Stomach (tissue), 9 donors: ENCODE data around the gene PXMP2. TPM values are rescaled to one million over a fixed set of nuclear protein-coding genes. Genes with fewer than 3 reads are reported as not detected.

Experiments used
- DNase-seq, 2 donors: peaks; one replicate each; pipeline versions ENCODE4 v3.0.0 to v3.0.0-alpha.2; 2013 to 2019
- H3K27ac ChIP-seq, 5 donors: fragments of 200-600 bp in 4 of 5; sonication (generic) in 4 of 5; one replicate each; pipeline ENCODE4 v1.5.1; 2013 to 2019; ENCODE audit warnings: mild to moderate bottlenecking in 1 of 5, moderate library complexity in 1 of 5
- H3K27me3 ChIP-seq, 3 donors: fragments of 200-600 bp; sonication (generic); one replicate each; pipeline ENCODE4 v1.5.1; 2017 to 2019; ENCODE audit warnings: mixed run types in 1 of 3
- H3K36me3 ChIP-seq, 4 donors: fragments of 200-600 bp; sonication (generic); 1 replicate in 3 of 4; 2 replicates in 1 of 4; pipeline ENCODE4 v1.5.1; 2016 to 2019
- H3K4me1 ChIP-seq, 4 donors: fragments of 200-600 bp; sonication (generic); one replicate each; pipeline ENCODE4 v1.5.1; 2016 to 2019
- H3K4me3 ChIP-seq, 4 donors: fragments of 200-600 bp; sonication (generic) in 3 of 4; one replicate each; pipeline ENCODE4 v1.5.1; 2016 to 2019; ENCODE audit warnings: mild to moderate bottlenecking in 1 of 4
- H3K9me3 ChIP-seq, 4 donors: fragments of 200-600 bp; sonication (generic); one replicate each; pipeline ENCODE4 v1.5.1; 2016 to 2019
- EP300 ChIP-seq: sonication (generic); formaldehyde crosslinking; IDR thresholded peaks from one replicate; pipeline ENCODE4 v1.6.1; 2017; ENCODE audit warnings: antibody characterized with exemption
- POLR2A ChIP-seq, 4 donors: fragments of 450-650 bp; IDR thresholded peaks; one replicate each; pipeline ENCODE4 v1.6.1; 2016; ENCODE audit warnings: antibody characterized with exemption in 4 of 4, control low read depth in 2 of 4, mild to moderate bottlenecking in 1 of 4, moderate library complexity in 1 of 4
- POLR2AphosphoS5 ChIP-seq, 3 donors: sonication (generic); formaldehyde crosslinking; IDR thresholded peaks; one replicate each; pipeline ENCODE4 v1.6.1; 2016; ENCODE audit warnings: antibody characterized with exemption in 3 of 3
- WGBS, 5 donors: extraction: QIAGEN DNeasy Blood & Tissue Kit in 3 of 5; methylation state at CpG; one replicate each; pipeline versions ENCODE4 v1.1.5 to v1.1.7; 2013 to 2018; 5-methylcytosine and 5-hydroxymethylcytosine counted together
- intact Hi-C: fragments of 100-400 bp; cut with DNase I; formaldehyde crosslinking; loops from one replicate; pipeline ENCODE4 v1.15.1; 2023; ENCODE audit warnings: low total_unique reads
- polyA plus RNA-seq, 3 donors: library from polyadenylated mRNA; stranded (reverse); fragments of 200-250 nt; gene quantifications; one replicate each; pipeline ENCODE4 v1.2.3, GENCODE V29; 2013
- total RNA-seq, 5 donors: library from RNA; depleted of rRNA; stranded (reverse); fragments of >200 nt; gene quantifications; one replicate each; pipeline versions ENCODE4 v1.1.0 to v1.2.3, GENCODE V29; 2014 to 2016
- TF ChIP-seq, protein P1 (sequence below), 7 experiments: fragments of 450-650 bp in 4 of 7; fragments of 200-600 bp in 3 of 7; sonication (generic) in 3 of 7; IDR thresholded peaks; one replicate each; pipeline ENCODE4 v1.5.1; 2016 to 2019; ENCODE audit warnings: antibody characterized with exemption in 7 of 7, control low read depth in 2 of 7, mild to moderate bottlenecking in 1 of 7
- donor health status: healthy with polysubstance abuse.
- donor health status: Bipolar disorder and iron deficiency.
- donor health status: healthy.

The PXMP2 gene
- total and polyA plus RNA-seq, 8 donors: 29.9 to 274 (median 90.1) TPM

DNA sequence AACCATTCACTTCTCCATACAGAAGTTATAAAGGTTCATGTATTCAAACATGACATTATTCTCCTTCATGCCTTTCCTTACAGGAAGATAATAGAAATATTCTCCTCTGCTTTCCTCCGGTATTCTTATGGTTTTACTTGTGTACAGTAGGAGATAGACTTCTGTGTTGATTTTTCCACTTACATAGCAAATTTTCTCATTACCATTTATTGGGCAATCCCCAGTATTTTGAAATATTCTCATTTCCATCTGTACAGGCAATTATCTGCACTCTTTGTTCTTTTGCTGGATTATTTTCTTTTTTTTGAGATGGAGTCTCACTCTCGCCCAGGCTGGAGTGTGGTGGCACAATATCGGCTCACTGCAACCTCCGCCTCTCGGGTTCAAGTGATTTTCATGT, 11.0 kb downstream of the PXMP2 start:
- H3K27ac ChIP-seq: no peak overlapping the region
- intact Hi-C loops: no loop called here
- H3K36me3 ChIP-seq: peaks cover 28 to 81% (median 70%) of the 10 kb centered on the region in 4 donors
- no peaks in the 10 kb centered on the region for H3K9me3 ChIP-seq
- DNase-seq: no peak
- H3K4me3 ChIP-seq: no peak overlapping the region
- TF ChIP-seq POLR2AphosphoS5 (IDR thresholded peaks at IDR 0.05) (no peak), EP300 (no peak), POLR2A (IDR thresholded peaks at IDR 0.05) (no peak)
- TF ChIP-seq, protein P1, sequence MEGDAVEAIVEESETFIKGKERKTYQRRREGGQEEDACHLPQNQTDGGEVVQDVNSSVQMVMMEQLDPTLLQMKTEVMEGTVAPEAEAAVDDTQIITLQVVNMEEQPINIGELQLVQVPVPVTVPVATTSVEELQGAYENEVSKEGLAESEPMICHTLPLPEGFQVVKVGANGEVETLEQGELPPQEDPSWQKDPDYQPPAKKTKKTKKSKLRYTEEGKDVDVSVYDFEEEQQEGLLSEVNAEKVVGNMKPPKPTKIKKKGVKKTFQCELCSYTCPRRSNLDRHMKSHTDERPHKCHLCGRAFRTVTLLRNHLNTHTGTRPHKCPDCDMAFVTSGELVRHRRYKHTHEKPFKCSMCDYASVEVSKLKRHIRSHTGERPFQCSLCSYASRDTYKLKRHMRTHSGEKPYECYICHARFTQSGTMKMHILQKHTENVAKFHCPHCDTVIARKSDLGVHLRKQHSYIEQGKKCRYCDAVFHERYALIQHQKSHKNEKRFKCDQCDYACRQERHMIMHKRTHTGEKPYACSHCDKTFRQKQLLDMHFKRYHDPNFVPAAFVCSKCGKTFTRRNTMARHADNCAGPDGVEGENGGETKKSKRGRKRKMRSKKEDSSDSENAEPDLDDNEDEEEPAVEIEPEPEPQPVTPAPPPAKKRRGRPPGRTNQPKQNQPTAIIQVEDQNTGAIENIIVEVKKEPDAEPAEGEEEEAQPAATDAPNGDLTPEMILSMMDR (IDR thresholded peaks at IDR 0.05): no peak
- no peaks in the 10 kb centered on the region for H3K27me3 ChIP-seq
- 76 to 94% (median 85%) methylated on average over 5 of the region's 5 CpGs for WGBS, 5 donors
- peaks cover 0 to 20% (median 10%) of the 10 kb centered on the region in 4 donors for H3K4me1 ChIP-seq

DNA sequence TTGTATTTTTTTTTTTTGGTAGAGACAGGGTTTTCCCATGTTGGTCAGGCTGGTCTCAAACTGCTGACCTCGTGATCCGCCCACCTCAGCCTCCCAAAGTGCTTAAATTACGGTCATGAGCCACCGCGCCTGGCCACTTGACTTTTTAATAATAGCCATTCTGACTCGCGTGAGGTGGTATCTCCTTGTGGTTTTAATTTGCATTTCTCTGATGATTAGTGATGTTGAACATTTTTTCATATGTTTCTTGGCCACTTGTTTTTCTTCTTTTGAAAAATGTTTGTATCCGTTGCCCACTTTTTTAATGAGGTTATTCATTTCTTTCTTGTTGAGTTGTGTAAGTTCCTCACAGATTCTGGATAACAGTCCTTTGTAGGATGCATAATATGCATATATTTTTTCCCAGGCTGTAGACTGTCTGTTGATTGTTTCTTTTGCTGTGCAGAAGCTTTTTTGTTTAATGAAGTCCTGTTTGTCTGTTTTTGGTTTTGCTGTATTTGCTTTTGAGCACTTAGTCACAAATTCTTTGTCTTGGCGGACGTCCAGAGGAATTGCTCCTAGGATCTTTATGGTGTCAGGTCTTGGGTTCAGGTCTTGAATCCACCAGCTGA, 12.9 kb downstream of the PXMP2 start:
- H3K9me3 ChIP-seq: no peaks in the 10 kb centered on the region
- H3K36me3 ChIP-seq: peaks cover 28 to 99% (median 88%) of the 10 kb centered on the region in 4 donors
- WGBS, 5 donors: 80 to 87% (median 84%) methylated on average over 10 of the region's 10 CpGs
- H3K27ac ChIP-seq: no peak overlapping the region
- H3K27me3 ChIP-seq: no peaks in the 10 kb centered on the region
- intact Hi-C loops: no loop called here
- DNase-seq: no peak
- no peak for TF ChIP-seq POLR2A (IDR thresholded peaks at IDR 0.05)
- no peak for TF ChIP-seq POLR2AphosphoS5 (IDR thresholded peaks at IDR 0.05)
- TF ChIP-seq, protein P1 (IDR thresholded peaks at IDR 0.05): no peak
- no peak for TF ChIP-seq EP300
- peaks cover 0 to 13% (median 5%) of the 10 kb centered on the region in 4 donors for H3K4me1 ChIP-seq
- H3K4me3 ChIP-seq: no peak overlapping the region

DNA sequence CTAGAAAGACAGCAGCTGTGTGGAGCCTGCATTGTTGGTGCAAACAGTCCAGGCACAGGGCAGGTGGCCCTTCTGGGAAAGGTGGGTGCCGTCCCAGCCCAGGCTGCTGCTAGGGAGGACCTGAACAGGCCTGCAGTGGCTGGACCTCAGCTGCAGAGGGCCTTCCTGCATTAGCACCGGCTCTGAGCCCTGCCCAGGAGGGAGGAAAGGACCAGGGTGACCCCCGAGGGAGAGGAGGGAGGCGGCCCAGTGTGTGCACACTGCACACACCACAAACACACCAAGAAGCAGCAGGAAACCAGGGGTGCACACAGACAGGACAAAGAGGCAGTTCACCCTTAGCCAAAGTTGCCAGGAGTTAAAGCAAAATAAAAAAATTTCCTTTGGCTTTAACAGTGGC, 15.3 kb downstream of the PXMP2 start:
- intact Hi-C loops: no loop called here
- no peaks in the 10 kb centered on the region for H3K9me3 ChIP-seq
- 42 to 73% (median 67%) methylated on average over 2 to 4 of the region's 4 CpGs for WGBS, 5 donors
- TF ChIP-seq, protein P1 (IDR thresholded peaks at IDR 0.05): no peak
- TF ChIP-seq POLR2A (IDR thresholded peaks at IDR 0.05) (no peak), EP300 (no peak), POLR2AphosphoS5 (IDR thresholded peaks at IDR 0.05) (no peak)
- no peak overlapping the region for H3K4me3 ChIP-seq
- H3K4me1 ChIP-seq: peaks cover 0 to 10% (median 0%) of the 10 kb centered on the region in 4 donors
- no peaks in the 10 kb centered on the region for H3K27me3 ChIP-seq
- DNase-seq: no peak
- peaks cover 13 to 81% (median 69%) of the 10 kb centered on the region in 4 donors for H3K36me3 ChIP-seq
- no peak overlapping the region for H3K27ac ChIP-seq

DNA sequence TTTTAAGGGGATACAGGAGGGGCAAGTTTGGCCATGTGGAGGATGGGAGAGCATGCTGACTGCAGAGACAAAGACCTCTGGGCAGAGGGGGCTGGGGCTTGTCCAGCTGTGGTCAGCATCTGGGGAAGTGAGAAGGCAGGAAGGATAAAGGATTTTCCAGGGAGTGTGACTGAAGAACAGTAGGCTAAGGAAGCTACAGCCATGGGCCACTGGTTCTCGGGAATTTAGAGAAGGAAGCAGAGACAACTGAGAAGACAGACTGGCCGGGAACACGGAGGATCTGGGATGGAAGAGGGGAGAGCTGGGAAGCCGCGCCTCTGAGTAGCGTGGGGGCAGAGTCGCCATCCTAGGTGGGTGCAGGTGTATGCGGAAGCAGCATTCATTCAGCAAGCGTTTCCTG, 16.3 kb downstream of the PXMP2 start:
- H3K27ac ChIP-seq: no peak overlapping the region
- peaks cover 0 to 10% (median under 1%) of the 10 kb centered on the region in 4 donors for H3K4me1 ChIP-seq
- intact Hi-C loops: no loop called here
- 91 to 97% (median 95%) methylated on average over 9 of the region's 9 CpGs for WGBS, 5 donors
- DNase-seq: no peak
- no peak overlapping the region for H3K4me3 ChIP-seq
- no peaks in the 10 kb centered on the region for H3K9me3 ChIP-seq
- peaks cover 13 to 71% (median 59%) of the 10 kb centered on the region in 4 donors for H3K36me3 ChIP-seq
- TF ChIP-seq POLR2A (IDR thresholded peaks at IDR 0.05): no peak
- TF ChIP-seq POLR2AphosphoS5 (IDR thresholded peaks at IDR 0.05): no peak
- TF ChIP-seq EP300: no peak
- TF ChIP-seq, protein P1 (IDR thresholded peaks at IDR 0.05): no peak
- H3K27me3 ChIP-seq: no peaks in the 10 kb centered on the region
